Tibial artery (tissue), 4 donors: Measurements from ENCODE around the gene CDC42BPA.

ENCODE experiments used
- DNase-seq, 2 donors: peaks; one replicate each; pipeline ENCODE4 v3.0.0-alpha.2; 2019
- H3K27ac ChIP-seq, 2 donors: fragments of 200-600 bp; sonication (generic) in 1 of 2; 1 replicate in 1 of 2; 2 replicates in 1 of 2; pipeline ENCODE4 v1.5.1; 2018 to 2019; ENCODE audit warnings: mild to moderate bottlenecking in 1 of 2
- H3K27me3 ChIP-seq, 2 donors: fragments of 200-600 bp; sonication (generic) in 1 of 2; one replicate each; pipeline versions ENCODE4 v1.5.1 to v1.6.0; 2016 to 2019
- H3K36me3 ChIP-seq, 3 donors: fragments of 200-600 bp; sonication (generic) in 2 of 3; one replicate each; pipeline ENCODE4 v1.5.1; 2016 to 2019; ENCODE audit warnings: mild to moderate bottlenecking in 2 of 3
- H3K4me1 ChIP-seq, 4 donors: fragments of 200-600 bp; sonication (generic) in 2 of 4; 1 replicate in 3 of 4; 2 replicates in 1 of 4; pipeline ENCODE4 v1.5.1; 2016 to 2019
- H3K4me3 ChIP-seq, 2 donors: fragments of 200-600 bp; sonication (generic) in 1 of 2; 1 replicate in 1 of 2; 2 replicates in 1 of 2; pipeline ENCODE4 v1.5.1; 2018 to 2019; ENCODE audit warnings: mild to moderate bottlenecking in 2 of 2
- H3K9me3 ChIP-seq, 3 donors: fragments of 200-600 bp; sonication (generic) in 1 of 3; one replicate each; pipeline ENCODE4 v1.5.1; 2016 to 2019
- intact Hi-C: fragments of 100-400 bp; cut with DNase I; formaldehyde crosslinking; loops from one replicate; pipeline ENCODE4 v1.15.0; 2023; ENCODE audit warnings: low total_unique reads
- TF ChIP-seq, protein P1 (sequence below), 2 experiments: fragments of 200-600 bp in 1 of 2; fragments of 450-650 bp in 1 of 2; IDR thresholded peaks; one replicate each; pipeline ENCODE4 v1.5.1; 2017 to 2019; ENCODE audit warnings: antibody characterized with exemption in 2 of 2, mild to moderate bottlenecking in 1 of 2, moderate library complexity in 1 of 2

CDC42BPA gene

DNA sequence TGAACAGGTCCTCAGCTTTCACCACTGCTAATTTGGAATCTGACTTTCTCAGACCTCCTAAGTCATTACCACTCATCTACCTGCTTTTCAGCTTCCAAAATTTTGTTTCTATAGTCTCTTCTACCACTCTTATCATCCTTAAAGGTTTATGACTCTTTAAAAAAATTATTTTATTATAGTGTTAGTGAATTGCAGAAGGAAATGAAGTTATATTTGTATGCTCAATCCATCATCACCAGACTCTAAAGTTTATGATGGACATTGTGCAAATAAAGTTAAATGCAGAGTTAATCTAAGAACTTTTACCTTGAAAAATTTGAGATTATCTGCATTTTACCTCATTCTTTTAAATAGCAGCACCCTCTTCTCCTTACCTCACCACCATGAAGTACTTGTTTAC is 14.6 kb downstream of the CDC42BPA start:
- Histone ChIP-seq H3K4me3 (no peak overlapping the region), H3K27me3 (no peaks in the 10 kb centered on the region), H3K36me3 (no peaks in the 10 kb centered on the region), H3K9me3 (no peaks in the 10 kb centered on the region), H3K27ac (no peak overlapping the region), H3K4me1 (peaks cover 0 to 24% (median 2%) of the 10 kb centered on the region in 4 donors)
- DNase-seq = no peak
- TF ChIP-seq, protein P1, sequence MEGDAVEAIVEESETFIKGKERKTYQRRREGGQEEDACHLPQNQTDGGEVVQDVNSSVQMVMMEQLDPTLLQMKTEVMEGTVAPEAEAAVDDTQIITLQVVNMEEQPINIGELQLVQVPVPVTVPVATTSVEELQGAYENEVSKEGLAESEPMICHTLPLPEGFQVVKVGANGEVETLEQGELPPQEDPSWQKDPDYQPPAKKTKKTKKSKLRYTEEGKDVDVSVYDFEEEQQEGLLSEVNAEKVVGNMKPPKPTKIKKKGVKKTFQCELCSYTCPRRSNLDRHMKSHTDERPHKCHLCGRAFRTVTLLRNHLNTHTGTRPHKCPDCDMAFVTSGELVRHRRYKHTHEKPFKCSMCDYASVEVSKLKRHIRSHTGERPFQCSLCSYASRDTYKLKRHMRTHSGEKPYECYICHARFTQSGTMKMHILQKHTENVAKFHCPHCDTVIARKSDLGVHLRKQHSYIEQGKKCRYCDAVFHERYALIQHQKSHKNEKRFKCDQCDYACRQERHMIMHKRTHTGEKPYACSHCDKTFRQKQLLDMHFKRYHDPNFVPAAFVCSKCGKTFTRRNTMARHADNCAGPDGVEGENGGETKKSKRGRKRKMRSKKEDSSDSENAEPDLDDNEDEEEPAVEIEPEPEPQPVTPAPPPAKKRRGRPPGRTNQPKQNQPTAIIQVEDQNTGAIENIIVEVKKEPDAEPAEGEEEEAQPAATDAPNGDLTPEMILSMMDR (IDR thresholded peaks at IDR 0.05) = no peak
- intact Hi-C loops = no loop called here

- intact Hi-C loops = no loop called here
- H3K4me3 ChIP-seq = no peak overlapping the region
- H3K27ac ChIP-seq = no peak overlapping the region
- peaks cover 0 to 21% (median 9%) of the 10 kb centered on the region in 4 donors for H3K4me1 ChIP-seq
- H3K27me3 ChIP-seq = no peaks in the 10 kb centered on the region
- DNase-seq = no peak
- TF ChIP-seq, protein P1 (IDR thresholded peaks at IDR 0.05) = no peak
- H3K9me3 ChIP-seq = no peaks in the 10 kb centered on the region
- H3K36me3 ChIP-seq = no peaks in the 10 kb centered on the region
Measured at GRCh38 chr1:227300682-227301081, 17.6 kb downstream of the CDC42BPA start.

DNA sequence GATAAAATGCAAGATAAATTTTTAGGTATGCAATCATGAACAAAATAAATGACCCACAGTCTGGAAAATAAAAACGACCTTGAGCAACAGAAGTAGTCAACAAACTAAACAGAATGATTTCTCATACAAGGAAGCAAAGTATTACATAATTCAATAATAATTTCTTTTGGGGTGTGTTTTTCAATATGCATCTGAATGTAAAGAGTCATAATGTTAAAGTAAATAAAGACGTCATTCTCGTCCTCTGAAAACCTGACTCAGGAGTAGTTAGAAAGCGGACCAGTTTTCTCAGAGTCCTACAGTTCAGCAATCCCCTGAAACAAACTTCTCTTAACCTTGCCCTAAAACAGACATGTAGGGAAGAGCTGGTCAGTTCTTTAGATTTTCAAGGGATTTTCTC is 18.6 kb downstream of the CDC42BPA start:
- intact Hi-C loops = no loop called here
- Histone ChIP-seq H3K36me3 (no peaks in the 10 kb centered on the region), H3K27ac (peak overlapping the region in 1 of 2 donors; percentile 25)

DNA sequence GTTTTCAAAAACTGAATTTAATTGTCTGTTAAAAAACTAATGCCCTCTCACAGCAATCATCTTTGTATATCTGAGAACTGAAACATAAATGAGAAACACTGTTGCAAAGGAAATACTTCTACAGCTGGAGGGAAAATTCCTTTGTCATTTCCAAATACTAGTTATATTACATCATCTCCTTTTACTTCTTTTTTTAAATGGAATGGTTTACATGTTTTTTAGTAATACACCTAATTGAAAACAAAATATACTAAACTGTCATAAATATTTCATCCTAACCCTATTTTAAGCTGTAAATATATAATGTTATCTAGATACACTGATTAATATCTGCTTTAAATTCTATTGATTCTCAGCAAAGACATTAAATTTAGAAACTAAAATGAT is 19.1 kb downstream of the CDC42BPA start:
- Histone ChIP-seq H3K4me3 (no peak overlapping the region), H3K27ac (peak overlapping the region in 1 of 2 donors; percentile 46), H3K36me3 (no peaks in the 10 kb centered on the region), H3K9me3 (no peaks in the 10 kb centered on the region), H3K27me3 (no peaks in the 10 kb centered on the region), H3K4me1 (peaks cover 0 to 21% (median 11%) of the 10 kb centered on the region in 4 donors)
- intact Hi-C loops = no loop called here
- TF ChIP-seq, protein P1 (IDR thresholded peaks at IDR 0.05) = no peak
- no peak for DNase-seq

More for the DNA sequence above, 18.6 kb downstream of the CDC42BPA start:
- no peak for DNase-seq
- TF ChIP-seq, protein P1 (IDR thresholded peaks at IDR 0.05) = no peak
- H3K4me3 ChIP-seq = no peak overlapping the region
- H3K9me3 ChIP-seq = no peaks in the 10 kb centered on the region
- H3K27me3 ChIP-seq = no peaks in the 10 kb centered on the region
- peaks cover 0 to 21% (median 11%) of the 10 kb centered on the region in 4 donors for H3K4me1 ChIP-seq

DNA sequence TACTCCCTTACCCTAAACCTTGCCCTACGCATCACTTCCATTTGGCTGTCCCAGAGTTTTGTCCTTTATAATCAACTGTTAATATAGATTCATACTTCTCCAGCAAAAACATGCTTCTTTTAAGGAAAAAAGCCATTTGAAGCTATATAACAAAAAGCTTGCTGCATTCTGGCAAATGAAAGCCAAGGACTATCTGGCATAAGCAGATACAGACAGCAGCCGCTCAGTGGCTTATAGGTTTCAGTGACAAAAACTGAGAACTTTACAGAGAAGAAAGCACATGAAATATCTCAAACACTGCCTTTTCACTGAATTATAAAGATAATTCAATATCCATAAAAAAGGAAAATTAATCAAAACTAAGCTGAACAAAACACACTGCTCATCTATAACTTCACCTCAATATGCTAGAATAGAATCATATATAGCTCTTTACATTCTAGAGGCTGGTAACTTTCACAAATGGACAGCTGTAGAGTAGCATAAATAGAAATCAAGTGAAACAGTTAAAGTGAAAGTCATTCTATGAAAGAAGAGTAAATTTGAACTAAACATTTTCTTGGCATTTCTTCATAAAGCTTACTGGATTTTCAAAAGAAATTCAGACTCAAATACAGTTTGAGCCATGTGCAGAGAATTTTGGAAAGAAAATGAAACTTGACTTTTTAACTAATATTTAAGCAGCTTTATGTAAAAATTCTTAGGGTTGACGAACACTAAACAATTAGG is 19.6 kb downstream of the CDC42BPA start:
- no peaks in the 10 kb centered on the region for H3K36me3 ChIP-seq
- no peak overlapping the region for H3K4me3 ChIP-seq
- intact Hi-C loops = no loop called here
- peak overlapping the region; percentile 36 to 46 for H3K27ac ChIP-seq
- DNase-seq = no peak
- no peaks in the 10 kb centered on the region for H3K27me3 ChIP-seq
- TF ChIP-seq, protein P1 (IDR thresholded peaks at IDR 0.05) = no peak
- no peaks in the 10 kb centered on the region for H3K9me3 ChIP-seq
- H3K4me1 ChIP-seq = peaks cover 0 to 21% (median 11%) of the 10 kb centered on the region in 4 donors
